Measurements from ENCODE around the gene LYST. TPM values are rescaled to one million over a fixed set of nuclear protein-coding genes. Genes with fewer than 3 reads are reported as not detected.

The LYST gene
- total and polyA plus RNA-seq, 2 experiments from 2014 or later = 3.0 to 6.1 TPM

DNA sequence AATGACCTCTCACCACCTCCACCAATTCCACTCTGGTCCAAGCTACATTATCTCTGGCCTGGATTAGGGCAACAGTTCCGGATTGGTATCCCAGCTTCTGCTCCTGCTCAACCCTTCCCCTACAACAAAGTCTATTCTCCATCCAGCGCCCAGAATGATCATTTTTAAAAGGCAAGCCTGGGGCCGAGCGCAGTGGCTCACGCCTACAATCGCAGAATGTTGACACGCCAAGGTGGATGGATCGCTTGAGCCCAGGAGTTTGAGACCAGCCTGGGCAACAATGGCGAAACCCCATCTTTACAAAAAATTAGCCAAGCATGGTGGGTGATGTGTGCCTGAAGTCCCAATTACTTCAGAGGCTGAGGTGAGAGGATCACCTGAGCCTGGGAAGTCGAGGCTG lies 2.2 kb downstream of the LYST start:
- Histone ChIP-seq H3K79me2 (peaks cover 49% of the 10 kb centered on the region), H3K4me1 (ENCODE audit: insufficient read depth) (peaks cover 13% of the 10 kb centered on the region), H3K4me2 (peak overlapping the region; percentile 96), H3K27ac (no peak overlapping the region), H3K27me3 (no peaks in the 10 kb centered on the region), H3K4me3 (no peak overlapping the region), H2AFZ (no peak overlapping the region), H3K9me3 (ENCODE audit: low read depth) (no peaks in the 10 kb centered on the region), H3K36me3 (replicated peaks; ENCODE audit: insufficient read depth, low read depth) (no peaks in the 10 kb centered on the region), H4K20me1 (ENCODE audit: insufficient read depth, poor library complexity, severe bottlenecking) (no peaks in the 10 kb centered on the region), H3K9me2 (replicated peaks; ENCODE audit: insufficient read depth) (no peaks in the 10 kb centered on the region)
- WGBS (ENCODE audit: low lambda C conversion rate, missing lambda C conversion rate) = 95% methylated on average over 10 of the region's 10 CpGs
- TF ChIP-seq CTCF (IDR thresholded peaks at IDR 0.05; ENCODE audit: poor library complexity) (no peak), EZH2 (IDR thresholded peaks at IDR 0.05; ENCODE audit: borderline replicate concordance) (no peak), EZH2phosphoT487 (IDR thresholded peaks at IDR 0.05; ENCODE audit: low read depth, severe bottlenecking, unreplicated experiment) (no peak)
- no peak for DNase-seq (ENCODE audit: low spot score)

DNA sequence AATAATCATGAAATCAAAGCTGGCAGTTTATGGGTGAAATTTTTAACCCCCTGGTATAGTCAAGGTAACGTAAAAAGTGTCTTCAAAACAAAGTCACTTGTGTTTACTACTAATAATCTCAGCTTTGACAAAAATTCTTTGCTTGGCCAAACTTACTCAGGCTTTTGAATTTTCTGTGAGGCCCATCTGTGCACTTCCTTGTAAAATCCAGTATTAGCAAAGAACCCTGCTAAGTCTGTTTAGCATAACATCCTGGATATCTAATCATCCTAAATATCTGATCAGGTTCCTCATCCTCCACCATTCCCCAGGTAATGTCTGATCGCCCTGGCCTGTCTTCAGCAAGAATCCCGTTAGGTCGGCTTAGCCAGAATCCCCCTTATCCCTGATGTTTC lies 3.0 kb downstream of the LYST start:
- Histone ChIP-seq H3K27ac (no peak overlapping the region), H3K9me3 (ENCODE audit: low read depth) (no peaks in the 10 kb centered on the region), H3K27me3 (no peaks in the 10 kb centered on the region), H3K4me1 (ENCODE audit: insufficient read depth) (peaks cover 13% of the 10 kb centered on the region), H3K79me2 (peaks cover 49% of the 10 kb centered on the region), H4K20me1 (ENCODE audit: insufficient read depth, poor library complexity, severe bottlenecking) (no peaks in the 10 kb centered on the region), H2AFZ (no peak overlapping the region), H3K4me3 (no peak overlapping the region), H3K36me3 (replicated peaks; ENCODE audit: insufficient read depth, low read depth) (no peaks in the 10 kb centered on the region), H3K9me2 (replicated peaks; ENCODE audit: insufficient read depth) (no peaks in the 10 kb centered on the region), H3K4me2 (no peak overlapping the region)
- DNase-seq (ENCODE audit: low spot score) = no peak
- no peak for TF ChIP-seq EZH2phosphoT487 (IDR thresholded peaks at IDR 0.05; ENCODE audit: low read depth, severe bottlenecking, unreplicated experiment)
- no peak for TF ChIP-seq CTCF (IDR thresholded peaks at IDR 0.05; ENCODE audit: poor library complexity)
- no peak for TF ChIP-seq EZH2 (IDR thresholded peaks at IDR 0.05; ENCODE audit: borderline replicate concordance)
- WGBS (ENCODE audit: low lambda C conversion rate, missing lambda C conversion rate) = 86% methylated on average over 4 of the region's 4 CpGs

- Histone ChIP-seq H4K20me1 (ENCODE audit: insufficient read depth, poor library complexity, severe bottlenecking) (no peaks in the 10 kb centered on the region), H3K4me1 (ENCODE audit: insufficient read depth) (peaks cover 11% of the 10 kb centered on the region), H3K79me2 (peaks cover 49% of the 10 kb centered on the region), H3K4me3 (no peak overlapping the region), H3K27me3 (no peaks in the 10 kb centered on the region), H3K9me2 (replicated peaks; ENCODE audit: insufficient read depth) (no peaks in the 10 kb centered on the region), H3K9me3 (ENCODE audit: low read depth) (no peaks in the 10 kb centered on the region), H3K27ac (no peak overlapping the region), H2AFZ (no peak overlapping the region), H3K36me3 (replicated peaks; ENCODE audit: insufficient read depth, low read depth) (no peaks in the 10 kb centered on the region), H3K4me2 (no peak overlapping the region)
- no peak for DNase-seq (ENCODE audit: low spot score)
- TF ChIP-seq CTCF (IDR thresholded peaks at IDR 0.05; ENCODE audit: poor library complexity) (no peak), EZH2phosphoT487 (IDR thresholded peaks at IDR 0.05; ENCODE audit: low read depth, severe bottlenecking, unreplicated experiment) (no peak), EZH2 (IDR thresholded peaks at IDR 0.05; ENCODE audit: borderline replicate concordance) (no peak)
Measured at GRCh38 chr1:235861857-235862256, 4.8 kb downstream of the LYST start.

DNA sequence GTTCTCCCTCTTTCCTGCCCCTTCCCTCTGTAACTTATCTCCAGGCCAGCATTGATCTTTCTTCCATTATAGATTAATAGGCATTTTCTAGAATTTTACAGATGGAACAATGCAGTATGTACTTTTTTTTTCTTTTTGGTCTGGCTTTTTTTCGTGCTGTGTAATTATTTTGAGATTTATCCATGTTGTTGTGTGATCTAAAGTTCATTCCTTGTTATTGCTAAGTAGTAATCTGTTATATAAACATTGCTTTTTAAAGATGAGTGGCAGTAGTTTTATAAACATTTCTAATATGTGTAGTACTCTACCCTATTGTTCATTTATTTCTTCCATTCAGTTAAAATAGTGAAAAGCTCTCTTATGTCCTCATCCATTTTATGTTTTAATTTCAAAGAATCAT lies 5.9 kb downstream of the LYST start:
- DNase-seq (ENCODE audit: low spot score) = no peak
- WGBS (ENCODE audit: low lambda C conversion rate, missing lambda C conversion rate) = 61% methylated on average over 1 of the region's 1 CpG
- no peak for TF ChIP-seq EZH2 (IDR thresholded peaks at IDR 0.05; ENCODE audit: borderline replicate concordance)
- no peak for TF ChIP-seq EZH2phosphoT487 (IDR thresholded peaks at IDR 0.05; ENCODE audit: low read depth, severe bottlenecking, unreplicated experiment)
- TF ChIP-seq CTCF (IDR thresholded peaks at IDR 0.05; ENCODE audit: poor library complexity) = no peak

More for the DNA sequence above, 5.9 kb downstream of the LYST start:
- H3K27ac ChIP-seq = no peak overlapping the region
- H3K4me3 ChIP-seq = no peak overlapping the region
- H3K9me3 ChIP-seq (ENCODE audit: low read depth) = no peaks in the 10 kb centered on the region
- no peak overlapping the region for H2AFZ ChIP-seq
- peaks cover 49% of the 10 kb centered on the region for H3K79me2 ChIP-seq
- H4K20me1 ChIP-seq (ENCODE audit: insufficient read depth, poor library complexity, severe bottlenecking) = no peaks in the 10 kb centered on the region
- H3K27me3 ChIP-seq = no peaks in the 10 kb centered on the region
- H3K4me1 ChIP-seq (ENCODE audit: insufficient read depth) = peaks cover 11% of the 10 kb centered on the region
- H3K4me2 ChIP-seq = no peak overlapping the region
- H3K9me2 ChIP-seq (replicated peaks; ENCODE audit: insufficient read depth) = no peaks in the 10 kb centered on the region
- no peaks in the 10 kb centered on the region for H3K36me3 ChIP-seq (replicated peaks; ENCODE audit: insufficient read depth, low read depth)

All from hepatocyte (in vitro differentiated cells).